HG02571 (cell line): Measurements from ENCODE around the gene METTL16.
"Not testable (repeated sequence)": the region's sequence is repeated elsewhere in the genome, so short reads cannot be mapped to it uniquely, and the experiment has no call there.

Experiments
- ATAC-seq: cut with Tn5 transposase; IDR thresholded peaks from one replicate; pipeline ENCODE4 v1.9.1; 2021; ENCODE audit warnings: mild to moderate bottlenecking, moderate library complexity; ENCODE audit not compliant: unreplicated experiment

Gene METTL16

DNA sequence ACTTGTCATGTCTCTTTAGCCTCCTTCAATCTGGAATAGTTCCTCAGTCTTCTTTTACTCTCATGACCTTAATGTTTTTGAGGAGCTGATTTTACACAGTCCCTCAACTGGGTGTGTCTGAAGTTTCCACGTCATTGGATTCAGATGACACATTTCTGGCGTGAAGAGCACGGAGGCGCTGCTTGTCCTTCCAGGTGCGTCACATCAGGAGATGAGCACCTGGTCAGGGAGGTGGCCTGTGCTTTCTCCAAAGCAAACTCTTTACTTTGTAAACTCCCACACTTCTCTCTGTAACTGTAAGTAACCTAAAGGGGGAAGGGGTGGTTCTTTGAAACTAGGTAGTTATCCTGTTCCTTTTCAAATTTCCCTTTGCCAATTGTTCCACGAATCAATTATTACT lies 58.4 kb downstream of the METTL16 start:
- ATAC-seq, result no peak

DNA sequence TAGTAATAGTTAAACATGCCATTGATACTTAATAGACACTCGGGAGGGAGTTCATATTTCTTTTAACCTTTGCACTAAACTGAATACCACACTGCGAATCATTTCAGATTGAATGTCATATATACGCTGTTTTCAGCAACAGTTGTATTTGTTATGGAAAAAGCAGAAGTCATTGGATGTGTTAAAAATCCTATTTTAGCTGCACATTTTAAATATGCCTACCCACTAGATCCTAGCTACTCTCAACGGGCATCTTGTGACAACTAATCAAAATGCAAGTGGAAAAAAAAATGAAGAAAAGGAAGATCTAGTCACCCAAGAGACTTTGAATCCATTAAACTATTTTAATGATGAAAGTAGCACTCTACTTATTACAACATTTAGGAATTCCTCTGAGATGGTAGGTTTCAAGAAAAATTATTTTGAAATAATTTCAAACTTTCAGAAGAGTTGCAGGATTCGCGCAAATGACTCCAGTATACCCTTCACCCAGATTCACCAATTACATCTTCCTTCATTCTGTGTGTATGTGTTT lies 59.4 kb downstream of the METTL16 start:
- ATAC-seq, result no peak

DNA sequence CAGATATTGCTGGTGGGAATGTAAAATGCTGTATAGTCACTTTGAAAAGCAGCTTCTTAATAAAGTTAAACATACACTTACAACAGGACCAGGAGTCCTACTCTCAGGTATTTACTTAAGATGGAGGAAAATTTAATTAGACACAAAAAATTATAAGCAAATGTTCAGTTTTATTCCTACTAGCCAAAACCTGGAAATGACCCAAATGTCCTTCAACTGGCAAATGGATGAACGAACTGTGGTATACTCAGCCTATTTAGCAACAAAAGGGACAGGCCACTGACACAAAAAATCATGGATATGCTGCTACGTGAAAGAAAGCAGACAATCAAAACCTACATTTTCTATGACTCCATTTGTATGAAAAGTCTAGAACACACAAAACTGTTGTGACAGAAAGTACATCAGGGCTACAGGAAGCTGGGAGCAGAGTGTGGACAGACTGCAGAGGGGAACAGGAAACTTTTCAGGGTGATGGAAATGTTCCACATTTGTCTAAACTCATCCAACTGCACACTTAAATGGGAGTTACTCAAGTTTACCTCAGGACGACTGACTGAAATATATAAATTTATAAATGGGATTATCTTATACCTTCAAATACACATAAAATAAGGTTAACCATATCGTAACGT lies 61.6 kb downstream of the METTL16 start:
- no peak for ATAC-seq

DNA sequence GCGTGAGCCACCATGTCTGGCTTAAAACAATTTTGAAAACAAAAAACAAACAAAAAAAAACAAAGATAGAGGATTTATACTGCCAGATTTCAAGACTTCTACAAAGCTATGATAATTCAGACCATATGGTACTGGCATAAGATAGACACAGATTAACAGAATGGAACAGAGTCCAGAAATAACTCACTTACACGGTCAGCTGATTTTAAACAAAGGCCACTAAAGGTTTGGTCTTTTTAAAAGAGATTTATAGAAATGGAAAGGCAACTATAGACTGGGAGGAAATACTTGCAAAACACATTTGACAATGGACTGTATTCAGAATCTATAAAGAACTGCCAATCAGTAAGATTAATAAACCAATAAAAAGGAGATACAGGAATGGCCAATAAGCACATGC lies 62.2 kb downstream of the METTL16 start:
- ATAC-seq, result no peak

DNA sequence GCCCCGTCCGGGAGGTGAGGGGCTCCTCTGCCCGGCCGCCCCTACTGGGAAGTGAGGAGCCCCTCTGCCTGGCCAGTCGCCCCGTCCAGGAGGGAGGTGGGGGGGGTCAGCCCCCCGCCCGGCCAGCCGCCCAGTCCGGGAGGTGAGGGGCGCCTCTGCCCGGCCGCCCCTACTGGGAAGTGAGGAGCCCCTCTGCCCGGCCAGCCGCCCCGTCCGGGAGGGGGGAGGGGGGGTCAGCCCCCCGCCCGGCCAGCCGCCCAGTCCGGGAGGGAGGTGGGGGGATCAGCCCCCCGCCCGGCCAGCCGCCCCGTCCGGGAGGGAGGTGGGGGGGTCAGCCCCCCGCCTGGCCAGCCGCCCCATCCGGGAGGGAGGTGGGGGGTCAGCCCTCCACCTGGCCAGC lies 64.2 kb downstream of the METTL16 start:
- not testable (repeated sequence) for ATAC-seq

DNA sequence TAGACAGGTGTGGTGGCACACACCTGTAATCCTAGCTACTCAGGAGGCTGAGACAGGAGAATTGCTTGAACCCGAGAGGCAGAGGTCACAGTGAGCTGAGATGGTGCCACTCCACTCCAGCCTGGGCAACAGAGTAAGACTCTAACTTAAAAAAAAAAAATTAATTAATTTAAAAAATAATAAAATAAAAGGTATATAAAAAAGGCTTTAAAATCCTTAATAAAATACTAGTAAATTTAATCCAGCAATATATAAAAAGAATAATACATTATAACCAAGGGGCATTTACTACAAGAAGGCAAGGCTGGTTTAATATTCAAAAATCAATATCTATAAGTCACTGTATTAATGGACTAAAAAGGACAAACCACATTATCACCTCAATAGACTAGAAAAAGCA lies 66.0 kb downstream of the METTL16 start:
- ATAC-seq, result no peak

DNA sequence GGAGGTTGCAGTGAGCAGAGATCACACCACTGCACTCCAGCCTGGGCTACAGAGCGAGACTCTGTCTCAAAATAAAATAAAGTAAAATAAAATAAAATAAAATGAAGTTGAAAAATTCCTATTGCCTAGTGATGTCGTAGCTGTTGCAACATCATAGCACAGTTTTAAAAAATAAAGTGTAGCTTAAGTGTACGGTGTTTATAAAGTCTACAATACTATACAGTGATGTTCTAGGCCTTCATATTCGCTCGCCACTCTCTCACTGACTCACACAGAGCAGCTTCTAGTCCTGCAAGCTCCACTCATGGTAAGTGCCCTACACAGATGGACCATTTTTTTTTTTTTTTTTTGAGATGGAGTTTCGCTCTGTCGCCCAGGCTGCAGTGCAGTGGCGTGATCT lies 67.3 kb downstream of the METTL16 start:
- no peak for ATAC-seq

DNA sequence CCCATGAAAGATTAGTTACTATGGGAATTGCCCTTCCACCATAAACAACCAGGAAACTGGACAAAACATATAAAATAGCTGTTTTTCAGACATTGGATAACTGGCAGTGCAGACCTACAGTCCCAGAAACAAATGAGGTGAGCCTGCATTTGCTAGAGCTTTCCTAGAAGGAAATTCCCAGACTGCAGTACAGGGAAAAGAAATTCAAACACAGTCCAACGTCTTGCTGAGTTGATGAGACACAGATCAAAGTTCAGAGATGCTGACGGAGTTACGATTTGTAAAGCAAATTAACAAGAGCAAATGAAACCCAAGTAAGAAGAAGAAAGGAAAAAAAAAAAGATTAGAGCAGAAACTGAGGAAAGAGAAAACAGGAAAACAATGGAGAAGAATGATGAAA lies 69.5 kb downstream of the METTL16 start:
- ATAC-seq, result no peak

DNA sequence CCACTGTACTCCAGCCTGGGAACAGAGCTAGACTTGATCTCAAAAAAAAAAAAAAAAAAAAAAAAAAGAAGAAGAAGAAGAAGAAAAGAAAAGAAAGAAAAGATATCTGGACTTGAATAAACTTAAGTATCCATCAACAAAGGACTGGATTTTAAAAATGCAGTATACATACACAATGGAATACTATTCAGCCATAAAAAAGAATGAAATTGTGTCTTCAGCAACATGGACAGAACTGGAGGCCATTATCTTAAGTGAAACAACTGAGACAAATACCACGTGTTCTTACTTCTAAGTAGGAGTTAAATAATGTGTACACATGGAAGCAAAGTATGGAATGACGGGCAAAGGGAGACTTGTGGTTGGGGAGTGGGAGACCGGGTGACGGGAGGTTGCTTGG lies 70.8 kb downstream of the METTL16 start:
- ATAC-seq, result no peak

DNA sequence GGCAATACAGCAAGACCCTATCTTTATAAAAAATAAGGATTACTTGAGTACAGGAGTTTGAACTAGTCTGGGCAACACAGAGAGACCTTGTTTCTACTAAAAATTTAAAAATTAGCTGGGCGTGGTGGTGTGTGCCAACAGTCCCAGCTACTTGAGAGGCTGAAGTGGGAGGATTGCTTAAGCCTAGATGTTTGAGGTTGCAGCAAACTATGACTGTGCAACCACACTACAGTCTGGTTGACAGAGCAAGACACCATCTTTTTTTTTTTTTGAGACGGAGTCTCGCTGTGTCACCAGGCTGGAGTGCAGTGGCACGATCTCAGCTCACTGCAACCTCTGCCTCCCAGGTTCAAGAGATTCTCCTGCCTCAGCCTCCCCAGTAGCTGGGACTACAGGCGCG lies 71.7 kb downstream of the METTL16 start:
- ATAC-seq, result not testable (repeated sequence)

DNA sequence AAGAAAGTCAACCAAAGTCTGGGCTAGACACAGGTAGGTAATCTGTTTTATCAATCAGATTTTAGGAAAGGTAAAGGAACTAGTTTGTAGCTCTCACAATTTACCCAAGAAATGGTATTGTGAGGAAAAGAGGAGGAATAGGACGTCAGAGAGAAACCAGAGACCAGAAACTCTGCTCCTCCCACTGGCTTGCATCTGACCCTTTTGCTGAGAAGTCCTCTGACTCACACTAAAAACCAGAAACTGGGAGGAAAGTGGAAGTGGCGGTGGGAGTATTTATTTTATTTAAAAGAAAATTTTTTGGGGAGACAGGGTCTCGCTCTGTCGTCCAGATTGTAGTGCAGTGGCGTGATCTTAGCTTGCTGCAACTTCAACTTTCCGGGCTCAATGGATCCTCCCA lies 72.9 kb downstream of the METTL16 start:
- no peak for ATAC-seq

DNA sequence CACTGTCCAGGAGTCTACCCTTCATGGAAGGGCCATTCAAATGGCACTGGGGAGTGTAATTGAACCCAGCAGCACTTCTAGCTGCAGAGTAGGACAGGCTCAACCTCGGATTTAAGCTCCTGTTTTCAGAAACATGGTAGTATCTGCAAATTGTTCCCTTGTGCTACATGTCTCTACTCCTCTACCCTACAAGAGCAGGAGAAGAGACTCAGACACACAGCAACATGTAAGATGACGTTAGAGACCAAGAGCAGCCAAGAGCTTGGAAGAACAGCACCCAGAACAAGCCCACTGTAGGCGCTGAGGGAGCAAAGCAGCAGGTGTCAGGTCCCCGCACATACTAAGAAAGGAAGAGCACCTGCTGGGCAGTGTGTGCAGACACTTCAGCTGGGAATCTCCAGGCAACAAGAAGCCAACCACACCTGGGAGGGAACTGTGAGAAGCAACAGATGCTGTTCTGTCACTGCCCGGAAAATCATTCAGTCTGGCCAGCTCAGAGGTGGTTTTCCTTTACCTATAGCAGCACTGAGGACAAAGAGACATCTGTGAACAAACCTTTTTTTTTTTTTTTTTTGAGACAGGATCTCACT lies 75.3 kb downstream of the METTL16 start:
- ATAC-seq, result no peak

DNA sequence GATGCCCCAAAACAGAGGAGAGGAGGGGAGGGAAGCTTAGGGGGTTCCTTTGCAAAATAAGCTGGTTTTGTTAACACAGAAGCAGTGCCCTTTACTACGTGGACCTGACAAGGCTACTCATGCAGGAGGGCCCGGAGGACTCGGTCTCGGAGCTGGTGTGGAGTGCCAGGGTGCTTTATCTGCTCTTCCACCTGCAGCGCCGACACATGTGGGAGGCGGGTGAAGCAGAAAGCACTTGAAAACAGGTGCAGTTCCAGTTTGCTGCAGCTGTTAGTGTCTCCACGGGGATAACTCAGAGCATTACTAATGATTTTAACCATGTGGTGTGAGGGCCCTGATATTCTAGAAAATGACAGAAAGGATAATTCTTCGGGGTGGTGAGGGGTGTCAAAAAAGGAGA lies 75.8 kb downstream of the METTL16 start:
- no peak for ATAC-seq

DNA sequence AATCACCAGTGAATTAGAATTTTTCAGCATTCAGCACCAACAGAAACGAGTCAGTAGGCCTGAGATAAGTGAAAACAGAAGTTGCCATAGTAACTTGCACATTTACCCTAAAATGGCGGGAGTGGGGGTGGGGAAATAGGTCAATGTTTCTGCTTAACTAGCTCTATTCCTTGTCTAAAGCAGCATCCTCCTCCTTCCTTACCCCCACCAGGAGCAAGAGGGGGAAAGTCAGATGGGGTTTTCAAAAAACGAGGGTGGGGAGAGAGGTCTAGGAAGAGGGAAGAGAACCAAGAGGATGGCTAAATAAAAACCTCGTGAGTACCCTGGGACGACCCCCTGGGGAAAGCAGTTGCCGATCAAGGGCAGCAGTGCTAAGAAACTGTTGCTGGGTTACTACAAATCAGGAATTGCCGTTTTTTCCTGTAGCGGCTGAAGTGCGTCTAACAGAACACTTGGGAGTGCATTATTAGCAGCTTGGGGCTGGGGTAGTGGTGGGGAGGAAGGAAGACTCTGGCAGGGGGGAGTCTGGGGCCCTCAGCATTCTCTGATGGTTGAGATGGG lies 76.4 kb downstream of the METTL16 start:
- no peak for ATAC-seq

DNA sequence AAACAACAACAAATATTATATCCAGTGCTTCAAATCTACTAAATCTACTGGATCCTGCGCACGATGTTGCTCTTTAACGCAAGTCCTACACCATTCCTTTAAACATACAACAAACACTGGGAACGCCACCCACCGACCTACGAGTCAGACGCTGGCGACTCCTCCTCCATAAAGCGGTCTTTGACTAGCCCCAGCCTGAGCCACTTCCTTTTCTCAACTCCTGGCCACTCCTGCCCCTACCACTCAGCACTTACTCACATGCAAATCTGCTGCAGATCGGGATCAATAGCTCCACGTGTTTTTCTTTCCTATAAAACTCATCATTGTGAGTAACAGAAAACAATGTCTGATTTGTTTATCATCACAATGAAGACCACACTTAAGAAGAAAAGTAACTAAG lies 78.0 kb downstream of the METTL16 start:
- ATAC-seq, result no peak

DNA sequence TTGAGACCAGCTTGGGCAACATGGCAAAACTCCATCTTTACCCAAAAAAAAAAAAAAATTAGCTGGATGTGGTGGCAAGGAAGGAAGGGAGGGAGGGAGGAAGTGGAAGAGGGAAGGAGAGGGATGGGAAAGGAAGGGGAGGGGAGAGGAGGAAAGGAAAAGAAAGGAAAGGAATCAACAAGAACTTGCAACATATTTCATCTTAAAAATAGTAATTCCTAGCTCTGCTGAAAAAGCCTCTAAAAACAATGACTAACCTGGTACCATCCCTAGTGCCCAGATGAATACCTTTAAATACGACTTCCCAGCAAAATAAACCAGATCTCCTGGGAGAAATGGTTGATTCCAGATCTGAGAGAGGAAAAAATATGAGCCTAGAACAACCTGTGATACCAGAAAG lies 83.8 kb downstream of the METTL16 start:
- no peak for ATAC-seq

DNA sequence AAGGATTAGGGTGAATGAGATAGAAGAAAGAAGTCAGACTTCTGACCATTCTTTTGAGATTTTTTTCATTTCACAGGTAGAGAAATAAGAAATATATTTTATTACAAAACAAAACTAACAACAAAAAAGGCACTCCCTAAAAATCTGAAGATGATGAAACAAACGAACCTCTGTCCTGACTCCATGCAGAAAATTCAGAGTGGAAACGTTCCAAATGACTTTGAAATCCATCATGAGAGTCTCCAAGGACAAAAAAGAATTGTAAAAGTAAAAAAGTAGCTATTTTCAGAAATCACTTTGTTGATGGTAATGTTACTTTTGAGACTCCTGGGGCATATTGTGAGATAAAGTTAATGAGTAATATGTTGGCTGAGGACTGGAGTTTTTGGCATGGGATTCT lies 84.5 kb downstream of the METTL16 start:
- no peak for ATAC-seq

DNA sequence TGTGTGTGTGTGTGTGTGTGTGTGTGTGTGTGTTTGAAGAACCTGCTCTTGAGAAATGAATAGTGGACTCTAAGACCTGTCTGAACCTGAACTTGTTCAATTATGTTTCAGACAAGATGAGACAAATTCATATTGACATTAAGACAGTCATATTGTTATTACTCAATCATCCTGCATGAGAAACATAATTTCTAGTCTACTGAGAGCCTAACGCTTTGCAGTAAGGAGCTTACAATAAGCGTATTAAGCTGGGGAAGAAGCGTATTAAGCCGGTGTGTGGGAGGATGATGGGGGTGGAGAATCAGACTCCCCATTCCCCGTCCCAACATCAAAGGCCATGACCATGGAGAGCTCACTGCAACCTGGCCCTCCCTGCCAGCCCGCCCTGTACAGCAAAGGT lies 88.4 kb downstream of the METTL16 start:
- no peak for ATAC-seq

DNA sequence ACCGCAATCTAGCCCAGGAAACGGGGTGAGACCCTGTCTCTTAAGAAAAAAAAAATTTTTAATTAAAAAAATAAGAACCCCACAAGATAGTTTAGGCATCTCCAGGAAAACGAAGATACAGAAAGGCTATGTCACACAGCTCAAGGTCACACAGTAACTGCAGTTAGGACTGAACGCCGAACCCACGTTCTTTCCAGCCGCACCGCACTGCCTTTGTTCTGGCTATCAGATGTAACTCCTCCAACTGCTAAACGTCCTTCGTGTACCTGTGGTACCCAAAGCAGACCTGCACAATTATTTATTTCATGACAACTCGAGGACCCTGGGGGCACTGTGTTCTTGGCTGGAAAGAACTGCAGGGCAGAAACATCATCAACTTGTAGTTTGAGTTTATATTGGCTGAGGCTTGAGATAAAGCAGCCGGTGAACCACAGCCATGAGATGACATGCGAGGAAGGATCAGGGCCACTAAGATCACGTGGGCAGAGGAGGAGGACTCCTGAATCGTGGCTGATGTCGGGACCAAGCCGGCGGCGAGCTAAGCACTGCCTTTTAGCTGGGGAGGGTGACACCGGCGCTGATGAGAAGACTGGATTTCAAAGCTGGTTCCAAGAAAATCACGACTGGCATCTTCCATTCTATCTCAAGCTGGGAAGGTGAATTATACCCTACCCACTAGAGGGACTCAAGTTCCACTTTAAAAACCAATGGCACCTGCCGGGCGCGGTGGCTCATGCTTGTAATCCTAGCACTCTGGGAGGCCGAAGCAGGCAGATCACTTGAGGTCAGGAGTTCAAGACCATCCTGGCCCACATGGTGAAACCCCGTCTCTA lies 90.2 kb downstream of the METTL16 start:
- ATAC-seq, result no peak

DNA sequence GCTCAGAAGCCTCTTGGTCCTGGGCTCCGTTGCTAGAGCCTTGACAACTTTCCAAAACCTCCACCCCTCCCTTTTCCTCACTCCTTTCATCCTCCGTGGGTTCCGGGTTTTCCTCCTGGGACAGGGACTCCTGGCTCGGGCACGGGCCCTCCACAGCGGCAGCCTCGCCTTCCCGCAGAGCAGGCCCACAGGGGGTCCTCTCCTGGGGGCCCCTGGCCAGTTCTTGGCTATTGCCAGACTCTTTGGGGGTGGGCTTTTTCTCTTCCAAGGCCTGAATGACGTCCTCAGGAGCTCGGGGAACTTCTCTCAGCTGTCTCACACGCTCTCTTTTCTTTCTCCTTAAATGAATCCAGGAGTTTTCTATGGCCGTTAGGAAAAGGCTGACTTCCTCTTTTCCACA lies 91.5 kb downstream of the METTL16 start:
- ATAC-seq, result no peak

DNA sequence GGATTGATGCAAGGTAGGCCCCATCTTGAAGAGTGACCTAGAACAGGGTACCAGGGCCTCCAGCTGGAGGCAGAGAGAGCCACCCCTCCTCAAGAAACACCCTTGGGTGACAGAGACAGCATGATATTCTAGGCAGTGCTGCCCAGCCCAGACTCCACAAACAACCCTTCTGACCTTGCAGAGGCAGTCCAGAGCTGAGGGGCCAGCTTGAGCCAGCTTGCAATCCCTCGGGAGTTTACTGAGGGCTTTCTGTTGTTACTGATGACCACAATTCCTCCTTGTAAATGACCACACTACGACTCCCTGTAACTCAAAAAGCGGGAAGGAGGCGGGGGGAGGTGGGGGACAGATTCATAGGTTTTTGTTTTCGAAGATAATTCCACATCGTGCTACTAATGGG lies 92.2 kb downstream of the METTL16 start:
- no peak for ATAC-seq

DNA sequence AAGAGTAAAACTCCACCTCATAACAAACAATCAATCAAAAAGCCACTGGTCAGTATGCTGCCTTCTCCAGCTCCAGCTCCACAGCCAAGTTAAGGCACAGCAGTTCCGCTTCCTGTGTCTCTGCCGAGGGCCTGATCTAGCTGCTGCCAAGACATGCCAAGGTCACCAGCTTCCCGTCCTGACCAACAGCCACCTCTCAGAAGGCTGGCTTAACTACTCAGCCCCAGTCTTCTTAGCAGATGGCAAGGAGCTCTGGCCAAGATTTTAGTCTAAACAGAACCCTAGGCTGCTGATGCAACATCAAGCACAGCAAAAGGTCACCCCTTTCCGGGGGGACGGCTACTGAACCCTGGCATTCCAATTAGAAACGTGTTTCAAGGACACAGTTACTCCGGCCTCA lies 93.1 kb downstream of the METTL16 start:
- ATAC-seq, result no peak
